Brain pericyte (primary cell): ENCODE measurements around the gene RPL7L1.
A peak's percentile ranks its signal among the peaks of the same experiment; 100 is the strongest.
"Not testable (repeated sequence)": the region's sequence is repeated elsewhere in the genome, so short reads cannot be mapped to it uniquely, and the experiment has no call there.

ENCODE experiments used
- DNase-seq: peaks from one replicate; pipeline ENCODE4 v3.0.0-alpha.2; 2012; ENCODE audit warnings: low read depth, low spot score

The RPL7L1 gene

GRCh38 chr6:42879372-42880239 lies at the start of gene RPL7L1:
RPL7L1 (plus strand) TSS chr6:42879616; CDS start chr6:42879911, 295 bp downstream.
- DNase-seq = peak; percentile 60

GRCh38 chr6:42831237-42831636 lies 48.2 kb upstream of the RPL7L1 start:
- no peak for DNase-seq

GRCh38 chr6:42834056-42834455 lies 45.4 kb upstream of the RPL7L1 start:
- DNase-seq = no peak

GRCh38 chr6:42841844-42842584 lies 37.4 kb upstream of the RPL7L1 start:
- no peak for DNase-seq

GRCh38 chr6:42845327-42845694 lies 34.1 kb upstream of the RPL7L1 start:
- no peak for DNase-seq

- no peak for DNase-seq
Observed at GRCh38 chr6:42846505-42846904, 32.9 kb upstream of the RPL7L1 start.

DNA sequence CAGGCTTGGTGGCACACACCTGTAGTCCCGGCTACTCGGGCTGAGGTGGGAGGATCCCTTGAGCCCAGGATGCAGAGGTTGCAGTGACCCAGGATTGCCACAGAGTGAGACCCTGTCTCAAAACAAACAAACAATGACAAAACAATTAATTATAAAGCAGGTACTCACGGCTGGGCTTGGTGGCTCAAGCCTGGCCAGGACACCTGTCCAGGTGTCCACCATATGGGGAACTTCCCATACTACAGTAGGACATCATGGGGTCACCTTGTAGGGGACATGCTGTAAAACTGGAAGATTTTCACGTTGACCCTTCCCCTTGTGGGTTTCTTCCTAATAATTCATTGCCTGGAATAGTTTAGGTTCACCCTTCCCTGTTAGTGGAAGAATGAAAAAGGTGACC lies 30.7 kb upstream of the RPL7L1 start:
- no peak for DNase-seq

DNA sequence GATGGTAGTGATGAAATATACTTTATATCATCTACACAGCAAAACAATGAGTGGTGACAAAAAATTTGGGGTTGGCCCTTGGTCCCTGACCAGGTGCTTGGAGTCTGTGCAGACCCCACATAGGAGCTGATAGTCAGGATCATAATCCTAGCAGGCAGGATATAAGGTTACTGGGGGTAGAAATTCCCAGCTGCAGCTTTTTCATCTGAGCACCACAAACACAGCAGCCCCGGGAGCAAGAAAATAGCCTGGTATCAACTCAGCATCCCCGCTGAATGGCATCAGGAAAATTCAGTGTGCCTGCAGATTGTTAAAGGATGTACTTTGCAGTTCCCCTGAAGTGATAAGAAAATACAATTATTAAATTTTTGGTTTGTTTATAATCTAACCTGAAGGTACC lies 27.8 kb upstream of the RPL7L1 start:
- no peak for DNase-seq

- no peak for DNase-seq
Observed at GRCh38 chr6:42860036-42860435, 19.4 kb upstream of the RPL7L1 start.

GRCh38 chr6:42860481-42860880 lies 18.9 kb upstream of the RPL7L1 start:
- DNase-seq = no peak

DNA sequence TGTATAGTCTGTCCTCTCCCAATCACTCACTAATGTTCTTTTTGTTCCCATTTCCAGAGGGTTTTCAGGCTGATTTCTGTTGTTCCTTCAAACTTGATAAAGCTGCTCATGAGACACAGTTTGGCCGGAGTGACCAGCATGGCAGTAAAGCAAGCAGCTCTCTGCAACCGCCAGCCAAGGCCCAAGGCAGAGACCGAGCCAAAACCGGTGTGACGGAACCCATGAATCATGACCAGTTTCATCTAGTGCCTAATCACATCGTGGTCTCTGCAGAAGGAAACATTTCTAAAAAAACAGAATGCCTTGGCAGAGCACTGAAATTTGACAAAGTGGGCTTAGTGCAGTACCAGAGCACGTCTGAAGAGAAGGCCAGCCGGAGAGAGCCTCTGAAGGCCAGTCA lies 14.8 kb upstream of the RPL7L1 start:
- DNase-seq = no peak

DNA sequence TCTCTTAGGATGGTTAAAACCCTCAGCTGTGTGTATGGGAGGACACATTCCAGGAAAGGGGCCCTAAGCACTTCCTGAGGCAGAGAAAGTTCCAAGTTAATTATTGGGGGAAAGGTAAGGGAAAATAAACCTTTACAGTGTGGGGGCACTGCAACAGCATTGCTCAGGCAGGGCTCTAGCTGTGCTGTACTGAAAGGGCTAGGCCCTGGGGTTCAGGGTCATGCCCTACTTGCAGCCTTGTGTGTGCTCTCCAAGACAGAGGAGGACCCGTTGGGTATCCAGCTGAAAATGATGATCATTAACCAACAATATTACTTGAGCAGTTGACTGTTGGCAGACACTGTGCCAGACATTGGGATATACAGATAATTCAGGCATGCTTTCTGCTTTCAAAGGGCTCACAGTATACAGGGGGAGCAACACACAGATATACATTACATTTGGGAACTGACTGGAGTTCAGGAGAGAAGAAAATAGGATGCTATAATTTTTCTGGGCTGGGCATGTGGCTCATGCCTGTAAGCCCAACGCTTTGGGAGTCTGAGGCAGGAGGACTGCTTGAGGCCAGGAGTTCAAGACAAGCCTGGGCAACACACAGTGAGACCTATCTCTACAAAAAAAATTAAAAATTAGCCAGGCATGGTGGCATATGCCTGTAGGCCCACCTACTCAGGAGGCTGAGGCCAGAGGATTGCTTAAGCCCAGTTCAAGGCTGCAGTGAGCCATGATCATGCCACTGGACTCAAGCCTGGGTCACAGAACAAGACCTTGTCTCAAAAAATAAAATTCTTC lies 9.1 kb upstream of the RPL7L1 start:
- no peak for DNase-seq

DNA sequence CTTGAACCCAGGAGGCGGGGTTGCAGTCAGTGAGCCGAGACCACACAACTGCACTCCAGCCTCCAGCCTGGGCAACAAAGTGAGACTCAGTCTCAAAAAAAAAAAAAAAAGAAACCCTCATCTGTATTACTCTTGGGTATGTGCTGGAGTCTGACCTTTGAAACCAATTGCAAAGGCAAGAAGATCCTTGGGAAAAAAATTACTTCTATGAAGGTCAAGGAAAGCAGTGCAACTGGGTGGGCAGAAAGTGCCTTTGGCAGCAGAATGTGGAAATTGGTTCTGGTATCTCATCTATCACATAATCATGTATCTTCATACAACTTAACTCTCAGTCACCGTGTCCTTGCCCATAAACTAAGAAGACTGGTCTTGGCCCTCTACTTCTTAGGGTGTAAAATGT lies 7.7 kb upstream of the RPL7L1 start:
- no peak for DNase-seq

- DNase-seq = no peak
Observed at GRCh38 chr6:42873313-42873712, 6.1 kb upstream of the RPL7L1 start.

- no peak for DNase-seq
Observed at GRCh38 chr6:42877695-42878094, 1.7 kb upstream of the RPL7L1 start.

GRCh38 chr6:42880240-42880817 lies 913 bp downstream of the RPL7L1 start:
- DNase-seq = not testable (repeated sequence)

DNA sequence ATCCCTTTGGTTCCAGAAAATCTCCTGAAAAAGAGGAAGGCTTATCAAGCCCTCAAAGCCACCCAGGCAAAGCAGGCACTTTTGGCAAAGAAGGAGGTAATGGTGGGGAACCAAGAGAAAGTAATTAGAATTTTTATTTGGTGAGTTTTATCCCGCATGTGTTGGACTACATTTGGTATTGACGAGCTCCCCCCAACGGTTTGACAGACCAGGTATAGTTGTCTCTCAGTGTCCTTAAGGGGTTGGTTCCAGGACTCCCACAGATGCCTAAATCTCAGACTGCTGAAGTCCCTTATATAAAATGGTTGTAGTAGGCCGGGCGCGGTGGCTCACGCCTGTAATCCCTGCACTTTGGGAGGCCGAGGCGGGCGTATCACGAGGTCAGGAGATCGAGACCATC lies 1.5 kb downstream of the RPL7L1 start:
- DNase-seq = not testable (repeated sequence)

DNA sequence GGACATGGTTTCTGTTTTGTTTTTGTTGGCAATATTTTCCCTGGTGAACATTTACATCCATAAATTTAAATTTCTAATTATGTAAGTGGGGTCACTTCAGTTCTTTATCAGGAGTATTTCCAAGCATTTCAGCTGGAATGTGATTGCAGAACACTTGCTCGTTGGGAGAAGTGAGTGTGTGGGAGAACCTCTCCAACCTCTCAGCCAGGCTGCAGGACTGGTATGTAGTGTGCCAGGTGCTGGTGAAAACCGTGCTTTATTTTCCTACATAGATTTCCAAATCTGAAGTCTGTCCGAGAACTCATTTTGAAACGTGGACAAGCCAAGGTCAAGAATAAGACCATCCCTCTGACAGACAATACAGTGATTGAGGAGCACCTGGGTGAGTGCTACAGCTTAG lies 6.3 kb downstream of the RPL7L1 start:
- DNase-seq = no peak

GRCh38 chr6:42888201-42888600 lies 8.8 kb downstream of the RPL7L1 start:
- DNase-seq = not testable (repeated sequence)

DNA sequence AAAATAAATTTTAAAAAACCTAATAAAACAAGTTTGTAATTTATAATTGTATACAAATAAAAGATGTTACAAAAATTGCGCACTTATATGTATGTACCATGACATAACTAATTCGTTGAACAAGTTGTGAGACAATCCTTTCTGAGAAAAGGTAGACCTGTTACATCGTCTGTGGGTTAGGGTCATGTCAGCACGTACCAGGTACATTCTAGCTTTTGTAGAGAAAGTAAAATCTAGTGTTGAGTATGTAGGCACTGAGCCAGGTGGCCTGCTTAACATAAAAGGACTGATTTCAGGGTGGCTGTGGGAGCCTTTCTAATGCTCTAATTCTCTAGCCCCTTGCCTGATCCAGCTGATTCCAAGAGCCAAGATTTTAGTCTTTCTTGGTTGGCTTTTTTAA lies 10.4 kb downstream of the RPL7L1 start:
- no peak for DNase-seq

GRCh38 chr6:42890311-42891198 lies 11.1 kb downstream of the RPL7L1 start:
- DNase-seq = peak; percentile 82
